KBM-7 (cell line): ENCODE measurements around the gene ICE1.
A peak's percentile ranks its signal among the peaks of the same experiment; 100 is the strongest.
"Not testable (repeated sequence)": the region's sequence is repeated elsewhere in the genome, so short reads cannot be mapped to it uniquely, and the experiment has no call there.

Experiments
- DNase-seq: peaks from one replicate; pipeline ENCODE4 v3.0.0-alpha.2; 2015
- in situ Hi-C: fragments of 300-500 bp; cut with MboI; formaldehyde crosslinking; loops from 2 replicates; pipeline ENCODE4 v1.14.3; 2020; ENCODE audit warnings: low sequenced_read_pairs, low pct_unique_long_range_greater_than_20kb, mixed read lengths

The ICE1 gene

DNA sequence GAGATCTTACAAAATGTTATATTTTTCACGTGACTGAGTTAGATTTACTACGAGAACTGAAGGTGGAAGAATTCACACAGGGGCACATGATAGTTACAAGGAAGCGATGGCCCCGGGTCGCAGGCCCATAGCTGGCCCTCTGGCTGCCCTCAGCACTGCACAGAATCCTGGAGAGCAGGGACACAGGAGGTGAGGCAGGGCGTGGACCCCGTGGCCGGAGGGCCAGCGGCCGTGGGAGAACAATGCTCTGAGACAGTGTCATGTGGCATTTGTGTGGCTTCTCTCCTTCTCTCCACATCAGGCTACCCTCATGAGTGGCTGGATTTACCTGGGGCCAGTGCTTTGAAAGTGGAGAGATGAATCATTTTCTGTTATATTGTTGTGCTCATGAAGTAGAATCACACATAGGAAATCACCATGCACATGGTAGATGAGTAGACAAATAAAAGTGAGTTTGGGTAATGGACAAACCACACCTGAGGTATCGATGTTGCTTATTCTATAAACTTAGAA lies 89.5 kb downstream of the ICE1 start:
- DNase-seq = no peak
- in situ Hi-C loops = no loop called here

DNA sequence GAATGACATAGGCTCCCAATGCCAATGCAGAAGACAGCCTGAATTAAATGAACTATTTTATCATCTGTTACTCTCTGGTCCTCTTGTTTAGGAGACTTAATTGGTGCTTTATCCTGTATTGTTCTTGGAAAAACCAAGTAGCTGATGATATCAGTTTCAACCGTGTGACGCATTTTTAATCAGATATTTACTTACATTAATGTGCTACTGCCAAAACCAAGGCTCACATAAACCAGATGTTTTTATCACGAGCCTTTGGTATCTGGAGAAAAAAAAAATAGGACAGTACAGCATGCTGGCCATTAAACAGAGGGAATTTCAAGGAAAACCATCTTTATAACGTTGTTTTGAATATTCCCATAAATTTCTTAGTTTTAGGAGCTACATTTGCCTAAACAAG lies 90.1 kb downstream of the ICE1 start:
- no peak for DNase-seq
- in situ Hi-C loops = no loop called here

DNA sequence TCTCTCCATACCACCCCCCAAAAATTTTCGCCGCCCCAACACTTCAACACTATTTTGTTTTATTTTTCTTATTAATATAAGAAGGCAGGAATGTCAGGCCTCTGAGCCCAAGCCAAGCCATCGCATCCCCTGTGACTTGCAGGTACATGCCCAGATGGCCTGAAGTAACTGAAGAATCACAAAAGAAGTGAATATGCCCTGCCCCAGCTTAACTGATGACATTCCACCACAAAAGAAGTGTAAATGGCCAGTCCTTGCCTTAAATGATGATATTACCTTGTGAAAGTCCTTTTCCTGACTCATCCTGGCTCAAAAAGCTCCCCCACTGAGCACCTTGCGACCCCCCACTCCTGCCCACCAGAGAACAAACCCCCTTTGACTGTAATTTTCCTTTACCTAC lies 98.1 kb downstream of the ICE1 start:
- in situ Hi-C loops, DNase-seq: not testable (repeated sequence)

DNA sequence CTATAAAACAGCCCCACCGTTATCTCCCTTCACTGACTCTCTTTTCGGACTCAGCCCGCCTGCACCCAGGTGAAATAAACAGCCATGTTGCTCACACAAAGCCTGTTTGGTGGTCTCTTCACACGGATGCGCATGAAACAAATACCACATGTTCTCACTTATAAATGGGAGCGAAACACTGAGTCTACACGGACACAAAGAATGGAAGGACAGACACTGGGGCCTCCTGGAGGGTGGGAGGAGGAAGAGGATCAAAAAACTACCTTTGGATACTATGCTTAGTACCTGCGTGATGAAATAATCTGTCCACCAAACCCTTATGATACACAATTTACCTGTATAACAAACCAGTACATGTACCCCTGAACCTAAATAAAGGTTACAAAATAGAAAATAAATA lies 98.6 kb downstream of the ICE1 start:
- in situ Hi-C loops = no loop called here
- DNase-seq = no peak

DNA sequence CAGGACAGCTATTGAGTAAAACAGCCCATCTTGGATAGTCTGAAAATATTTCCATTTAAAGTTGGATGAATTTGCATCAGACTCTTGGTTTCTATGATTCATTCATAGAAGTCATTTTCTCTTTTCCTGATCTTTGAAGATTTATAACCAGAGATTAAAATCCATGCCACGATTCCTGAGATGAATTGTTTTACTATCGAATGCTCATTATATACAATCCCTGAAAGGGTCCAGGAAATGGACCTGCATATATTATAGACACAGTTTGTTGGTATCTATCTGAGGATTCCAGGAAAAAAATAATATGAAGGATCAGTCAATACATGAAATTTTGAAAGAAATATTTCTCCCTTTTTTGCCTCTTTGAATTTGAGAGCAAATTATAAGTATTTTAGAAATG lies 99.0 kb downstream of the ICE1 start:
- in situ Hi-C loops = no loop called here
- no peak for DNase-seq

DNA sequence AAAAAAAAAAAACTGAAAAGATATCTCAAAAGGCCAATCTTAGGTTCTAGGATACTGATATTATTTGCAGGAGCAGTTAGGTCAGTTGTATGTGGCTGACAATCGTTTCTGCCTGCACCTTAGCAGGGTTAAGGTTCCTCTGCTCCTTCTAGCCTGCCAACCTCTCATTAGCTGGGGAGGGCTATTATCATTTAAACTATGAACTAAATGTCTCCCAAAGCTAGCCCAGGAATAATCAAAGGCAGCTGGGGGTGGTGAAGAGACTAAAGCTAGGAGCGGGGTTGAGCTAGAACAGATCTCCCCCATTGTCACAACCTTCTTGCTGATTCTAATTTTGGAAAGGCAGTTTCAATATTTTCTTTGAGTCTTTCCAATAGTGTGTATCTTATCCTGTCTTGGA lies 99.9 kb downstream of the ICE1 start:
- DNase-seq = no peak
- in situ Hi-C loops = no loop called here

DNA sequence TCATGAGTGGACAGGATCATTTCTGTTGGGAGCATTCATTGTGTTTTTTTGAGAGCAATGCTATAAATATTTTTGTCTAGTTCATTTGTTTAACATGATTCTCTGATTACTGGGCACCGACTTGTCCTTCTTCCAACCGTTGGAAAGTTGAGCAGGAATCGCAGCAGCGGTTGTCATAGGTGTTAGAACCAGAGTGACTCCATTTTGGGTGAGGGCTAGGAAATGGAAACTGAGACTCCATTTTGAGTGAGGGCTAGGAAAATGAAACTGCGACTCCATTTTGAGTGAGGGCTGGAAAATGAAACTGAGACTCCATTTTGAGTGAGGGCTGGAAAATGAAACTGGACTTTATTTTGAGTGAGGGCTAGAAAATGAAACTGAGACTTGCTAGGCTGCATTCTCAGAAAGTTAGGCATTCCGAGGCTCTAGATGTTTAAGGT lies 100.6 kb downstream of the ICE1 start:
- in situ Hi-C loops = no loop called here
- DNase-seq = peak; percentile 3

DNA sequence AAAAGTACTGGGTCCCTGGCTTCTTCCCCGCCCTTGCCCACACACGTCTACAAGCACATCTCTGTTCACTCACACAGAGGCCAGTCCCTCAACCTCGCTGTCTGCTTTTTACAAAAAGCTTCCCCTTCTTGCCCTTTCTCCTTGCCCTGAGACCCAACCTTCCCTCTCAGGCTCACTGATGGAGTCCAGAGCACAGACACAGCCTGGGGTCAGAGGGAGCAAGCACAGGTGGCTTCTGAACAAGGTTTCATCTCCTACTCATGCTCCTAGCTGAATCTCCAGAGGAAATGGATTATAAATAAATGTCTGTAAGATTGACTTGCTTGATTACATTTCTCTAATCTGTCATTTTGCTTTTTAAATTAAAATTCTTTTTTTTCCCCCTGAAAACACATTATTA lies 101.8 kb downstream of the ICE1 start:
- in situ Hi-C loops = no loop called here

DNA sequence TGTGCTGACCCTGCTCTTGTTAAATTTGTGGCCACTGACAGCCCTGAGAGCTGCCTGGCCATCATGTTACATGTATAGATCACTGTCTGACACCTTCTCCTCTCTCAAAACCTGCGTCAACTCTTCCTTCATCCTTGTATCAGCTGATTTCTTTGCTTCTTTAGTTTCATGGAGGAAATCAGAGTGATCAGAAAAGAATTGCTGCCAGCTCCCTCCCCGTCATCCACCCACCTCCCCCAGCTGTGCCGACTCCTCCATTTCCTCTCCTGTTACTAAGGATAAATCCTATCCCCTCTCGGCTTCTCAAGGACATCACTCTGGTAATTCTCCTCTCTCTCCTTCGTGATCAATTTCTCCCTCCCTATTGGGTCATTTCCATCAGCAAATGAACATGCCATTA lies 108.9 kb downstream of the ICE1 start:
- no peak for DNase-seq
- in situ Hi-C loops = no loop called here

More for the DNA sequence above, 101.8 kb downstream of the ICE1 start:
- DNase-seq = no peak

DNA sequence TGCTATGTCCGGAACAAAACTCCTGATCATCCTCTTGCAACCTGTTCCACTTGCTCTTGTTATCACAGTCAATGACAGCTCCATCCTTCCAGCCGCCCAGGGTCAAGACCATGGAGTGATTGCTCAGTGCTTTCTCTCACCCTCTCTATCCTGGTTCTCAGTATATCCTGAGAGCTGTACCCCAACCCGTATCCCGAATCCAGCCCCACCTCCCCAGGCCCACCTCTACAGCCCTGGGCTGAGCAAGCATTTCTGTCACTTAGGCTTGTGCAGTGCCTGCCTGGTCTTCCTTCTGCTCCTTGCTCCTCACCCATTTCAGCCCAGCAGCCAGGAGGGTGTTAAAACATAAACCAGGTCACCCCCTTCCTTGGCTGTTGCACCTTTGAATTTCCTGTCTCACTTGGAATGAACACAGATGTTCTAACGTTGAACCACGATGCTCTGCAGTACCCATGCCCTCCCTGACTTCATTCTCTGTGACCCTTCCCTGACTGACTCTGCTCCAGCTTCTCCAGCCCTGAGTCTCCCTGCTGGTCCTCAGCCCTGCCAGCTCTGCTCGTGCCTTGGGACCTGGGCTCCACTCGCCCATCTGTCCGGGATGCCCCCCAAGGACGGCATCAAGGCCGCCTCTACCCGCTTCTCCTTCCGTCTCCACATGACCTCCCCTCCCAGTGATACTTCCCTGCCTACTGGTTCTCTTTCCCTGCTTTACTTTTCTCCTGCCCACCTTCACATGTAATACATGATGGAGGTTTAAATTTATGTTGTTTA lies 110.0 kb downstream of the ICE1 start:
- in situ Hi-C loops = no loop called here
- DNase-seq = no peak

DNA sequence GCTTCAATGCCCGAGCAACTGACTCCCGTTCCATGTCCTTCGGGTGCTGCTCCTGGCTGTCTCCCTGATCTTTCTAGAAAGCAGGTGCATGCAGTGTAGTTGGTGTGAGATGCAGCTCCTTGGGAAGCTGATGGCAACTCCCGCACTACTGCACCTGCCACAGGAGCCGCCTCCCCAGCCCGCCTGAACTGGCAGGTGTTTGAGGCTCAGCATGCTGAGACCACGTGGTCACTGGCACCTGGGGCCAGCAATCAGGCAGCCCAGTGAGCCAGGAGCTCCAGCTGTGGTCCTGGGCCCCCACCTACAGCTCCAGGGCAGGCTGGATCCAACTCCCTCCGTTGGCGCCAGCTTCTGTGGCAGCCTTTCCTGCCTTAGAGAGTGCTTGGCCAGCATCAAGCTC lies 111.5 kb downstream of the ICE1 start:
- in situ Hi-C loops = no loop called here
- no peak for DNase-seq

DNA sequence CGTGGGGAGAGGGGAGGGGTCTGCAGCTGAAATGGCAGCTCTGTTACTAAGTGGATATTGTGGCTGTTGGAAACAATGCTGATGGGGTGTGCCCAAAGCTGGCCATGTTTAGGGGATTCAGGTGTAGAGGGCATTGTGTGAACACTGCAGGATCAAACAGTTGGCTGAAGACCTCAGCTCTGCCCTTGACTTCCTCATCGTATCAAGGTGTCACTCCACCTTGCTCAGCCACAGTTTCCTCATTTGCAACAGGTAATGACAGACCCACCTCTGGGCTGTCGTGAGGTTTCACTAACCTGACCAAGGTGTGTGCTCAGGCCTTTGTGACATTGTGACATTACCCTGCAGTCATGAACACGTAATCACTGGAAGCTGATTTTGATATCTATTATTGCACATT lies 111.9 kb downstream of the ICE1 start:
- in situ Hi-C loops = no loop called here
- no peak for DNase-seq

DNA sequence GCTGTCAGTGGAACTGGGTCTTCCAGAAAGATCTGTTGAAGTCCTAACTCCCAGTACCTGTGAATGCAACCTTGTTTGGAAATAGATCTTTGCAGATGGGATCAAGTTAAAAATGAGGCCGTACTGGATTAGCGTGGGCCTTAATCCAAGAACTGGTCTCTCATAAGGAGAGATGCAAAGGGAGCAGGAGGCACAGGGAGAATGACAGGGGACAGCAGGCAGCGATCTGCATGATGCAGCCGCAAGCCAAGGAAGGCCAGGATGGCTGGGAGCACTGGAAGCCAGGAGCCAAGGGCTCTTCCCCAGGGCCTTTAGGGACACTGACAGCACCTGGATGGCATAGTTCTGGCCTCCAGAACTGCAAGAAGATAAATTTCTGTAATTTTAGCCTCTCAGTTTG lies 114.4 kb downstream of the ICE1 start:
- no peak for DNase-seq
- in situ Hi-C loops = no loop called here

DNA sequence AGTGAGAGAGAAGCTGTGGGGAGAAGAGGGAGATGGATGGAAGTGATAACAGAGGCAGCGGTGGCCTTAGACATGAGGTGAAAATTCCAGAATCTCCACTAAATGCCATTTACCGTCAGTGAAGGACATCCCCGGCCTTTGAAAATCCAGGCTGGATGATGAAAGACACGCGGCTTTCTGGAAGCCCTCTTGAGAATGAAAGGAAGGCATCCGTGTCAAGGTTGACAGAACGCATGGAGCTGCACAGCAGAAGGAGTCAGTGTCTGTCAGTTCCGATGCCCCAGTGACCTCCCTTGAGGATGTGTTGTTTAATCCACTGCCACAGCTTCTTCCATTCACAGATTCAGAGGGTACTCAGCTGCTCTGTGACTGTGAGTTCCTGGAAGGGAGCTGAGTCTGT lies 114.9 kb downstream of the ICE1 start:
- in situ Hi-C loops = no loop called here
- DNase-seq = no peak

DNA sequence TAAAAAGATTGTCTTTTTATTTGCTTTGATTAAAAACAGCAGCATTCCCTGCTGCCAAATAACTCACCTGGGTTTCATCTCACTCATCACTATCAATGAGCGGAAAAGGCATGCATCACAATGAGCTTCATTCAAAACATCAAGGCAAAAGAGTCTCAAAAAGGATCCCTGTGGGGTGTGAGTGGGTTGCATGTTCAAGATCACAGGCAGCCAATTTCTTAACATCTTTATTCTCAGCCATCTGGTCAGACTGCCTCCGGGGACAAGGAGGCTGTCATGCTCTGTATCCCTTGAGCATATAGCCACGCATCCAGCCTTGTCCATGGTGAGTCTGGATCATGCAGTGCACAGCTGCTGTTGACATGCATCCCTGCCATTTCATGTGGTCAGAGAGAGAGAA lies 117.1 kb downstream of the ICE1 start:
- in situ Hi-C loops = no loop called here
- DNase-seq = no peak
